HepG2 (cell line): ENCODE data around the gene TEX14. TPM values are rescaled to one million over a fixed set of nuclear protein-coding genes. Genes with fewer than 3 reads are reported as not detected.

ENCODE experiments used
- AHR ChIP-seq: IDR thresholded peaks from 2 replicates; pipeline ENCODE4 v1.6.1; 2018; ENCODE audit warnings: missing genetic modification reagents, missing compliant biosample characterization
- CHCHD3 ChIP-seq: sonication (generic); formaldehyde crosslinking; IDR thresholded peaks from 2 replicates; pipeline ENCODE4 v1.8.0; 2022; ENCODE audit warnings: mild to moderate bottlenecking, missing genetic modification reagents, moderate library complexity
- HNRNPLL ChIP-seq: fragments of 200-400 bp; formaldehyde crosslinking; IDR thresholded peaks from 2 replicates; pipeline ENCODE4 v1.6.1; 2017; ENCODE audit warnings: mild to moderate bottlenecking, low read depth, low read length; ENCODE audit not compliant: poor library complexity, severe bottlenecking
- MBNL3 ChIP-seq: fragments of 250-450 bp; sonication (Bioruptor Pico); conservative IDR thresholded peaks from 2 replicates; pipeline ENCODE4 v1.8.0; 2022; ENCODE audit warnings: mild to moderate bottlenecking, inconsistent platforms
- MTF2 ChIP-seq: sonication (generic); formaldehyde crosslinking; IDR thresholded peaks from 2 replicates; pipeline ENCODE4 v1.5.0; 2020; ENCODE audit warnings: missing genetic modification reagents, borderline replicate concordance
- NFIC ChIP-seq: IDR thresholded peaks from 2 replicates; pipeline ENCODE4 v1.6.1; 2012; ENCODE audit warnings: mild to moderate bottlenecking, low read length, inconsistent platforms
- NR2F2 ChIP-seq: IDR thresholded peaks from 2 replicates; pipeline ENCODE4 v1.6.1; 2012; ENCODE audit warnings: low read depth, inconsistent platforms, borderline replicate concordance
- REL ChIP-seq: sonication (generic); formaldehyde crosslinking; conservative IDR thresholded peaks from 2 replicates; pipeline ENCODE4 v1.8.0; 2022; ENCODE audit warnings: mild to moderate bottlenecking, missing genetic modification reagents, moderate library complexity
- SOX5 ChIP-seq: IDR thresholded peaks from 2 replicates; pipeline ENCODE4 v1.6.1; 2016; ENCODE audit warnings: borderline replicate concordance
- TBP ChIP-seq: sonication (generic); formaldehyde crosslinking; IDR thresholded peaks from 2 replicates; pipeline ENCODE4 v1.5.0; 2020; ENCODE audit warnings: missing genetic modification reagents
- ZNF3 ChIP-seq: IDR thresholded peaks from 2 replicates; pipeline ENCODE4 v1.7.0; 2017; ENCODE audit warnings: inconsistent platforms
- ZNF543 ChIP-seq: sonication (generic); formaldehyde crosslinking; IDR thresholded peaks from 2 replicates; pipeline ENCODE4 v1.4.0; 2020; ENCODE audit warnings: mild to moderate bottlenecking, missing genetic modification reagents
- ZNF577 ChIP-seq: sonication (generic); formaldehyde crosslinking; IDR thresholded peaks from 2 replicates; pipeline ENCODE4 v1.4.0; 2020; ENCODE audit warnings: mild to moderate bottlenecking, low read depth, missing genetic modification reagents, borderline replicate concordance
- ZNF615 ChIP-seq: sonication (generic); formaldehyde crosslinking; IDR thresholded peaks from 2 replicates; pipeline ENCODE4 v1.5.0; 2020; ENCODE audit warnings: mild to moderate bottlenecking, missing genetic modification reagents, borderline replicate concordance
- ZNF782 ChIP-seq: sonication (generic); formaldehyde crosslinking; IDR thresholded peaks from 2 replicates; pipeline ENCODE4 v1.4.0; 2020; ENCODE audit warnings: missing genetic modification reagents, mild to moderate bottlenecking, borderline replicate concordance
- ZSCAN25 ChIP-seq: sonication (generic); formaldehyde crosslinking; IDR thresholded peaks from 2 replicates; pipeline ENCODE4 v1.8.0; 2022; ENCODE audit warnings: mild to moderate bottlenecking, missing genetic modification reagents
- polyA plus RNA-seq, 8 experiments: library from polyadenylated mRNA; depleted of rRNA in 3 of 8; stranded (reverse) in 7 of 8; unstranded in 1 of 8; fragments of >200 nt; fragmentation: Illumina TruSeq in 4 of 8; extraction: Trizol in 4 of 8; gene quantifications; 2 replicates each; pipeline versions ENCODE4 v1.2.1 to v1.2.3, GENCODE V29; 2011 to 2016; ENCODE audit warnings: low read depth in 4 of 8, missing spikeins in 1 of 8, mixed read lengths in 1 of 8; ENCODE audit not compliant: insufficient read depth in 1 of 8
- total RNA-seq, 5 experiments: library from RNA; depleted of rRNA; stranded (reverse); fragments of >200 nt; fragmentation: Illumina TruSeq; extraction: Trizol; gene quantifications; 2 replicates each; pipeline ENCODE4 v1.2.3, GENCODE V29; 2016; ENCODE audit warnings: low read depth in 1 of 5
- TF ChIP-seq, protein P1 (sequence below): sonication (generic); formaldehyde crosslinking; IDR thresholded peaks from 2 replicates; pipeline ENCODE4 v1.8.1; 2022; ENCODE audit warnings: mild to moderate bottlenecking, missing genetic modification reagents
- TF ChIP-seq, protein P2 (sequence below): sonication (generic); formaldehyde crosslinking; IDR thresholded peaks from 2 replicates; pipeline ENCODE4 v1.4.0; 2020; ENCODE audit warnings: missing genetic modification reagents
- TF ChIP-seq, protein P3 (sequence below): sonication (generic); formaldehyde crosslinking; IDR thresholded peaks from 2 replicates; pipeline ENCODE4 v1.5.1; 2020; ENCODE audit warnings: mild to moderate bottlenecking, missing genetic modification reagents, borderline replicate concordance
- TF ChIP-seq, protein P4 (sequence below): sonication (generic); formaldehyde crosslinking; IDR thresholded peaks from 2 replicates; pipeline ENCODE4 v1.8.0; 2022; ENCODE audit warnings: mild to moderate bottlenecking, missing genetic modification reagents, moderate library complexity
- TF ChIP-seq, protein P5 (sequence below): sonication (generic); formaldehyde crosslinking; IDR thresholded peaks from 2 replicates; pipeline ENCODE4 v1.5.1; 2020; ENCODE audit warnings: missing genetic modification reagents, mild to moderate bottlenecking, borderline replicate concordance

Gene TEX14
- total and polyA plus RNA-seq, 2 of the 13 experiments (the other 11 are each of a cell fraction or from before 2014, with no cell fraction given) = 0.04 to 0.07 TPM

DNA sequence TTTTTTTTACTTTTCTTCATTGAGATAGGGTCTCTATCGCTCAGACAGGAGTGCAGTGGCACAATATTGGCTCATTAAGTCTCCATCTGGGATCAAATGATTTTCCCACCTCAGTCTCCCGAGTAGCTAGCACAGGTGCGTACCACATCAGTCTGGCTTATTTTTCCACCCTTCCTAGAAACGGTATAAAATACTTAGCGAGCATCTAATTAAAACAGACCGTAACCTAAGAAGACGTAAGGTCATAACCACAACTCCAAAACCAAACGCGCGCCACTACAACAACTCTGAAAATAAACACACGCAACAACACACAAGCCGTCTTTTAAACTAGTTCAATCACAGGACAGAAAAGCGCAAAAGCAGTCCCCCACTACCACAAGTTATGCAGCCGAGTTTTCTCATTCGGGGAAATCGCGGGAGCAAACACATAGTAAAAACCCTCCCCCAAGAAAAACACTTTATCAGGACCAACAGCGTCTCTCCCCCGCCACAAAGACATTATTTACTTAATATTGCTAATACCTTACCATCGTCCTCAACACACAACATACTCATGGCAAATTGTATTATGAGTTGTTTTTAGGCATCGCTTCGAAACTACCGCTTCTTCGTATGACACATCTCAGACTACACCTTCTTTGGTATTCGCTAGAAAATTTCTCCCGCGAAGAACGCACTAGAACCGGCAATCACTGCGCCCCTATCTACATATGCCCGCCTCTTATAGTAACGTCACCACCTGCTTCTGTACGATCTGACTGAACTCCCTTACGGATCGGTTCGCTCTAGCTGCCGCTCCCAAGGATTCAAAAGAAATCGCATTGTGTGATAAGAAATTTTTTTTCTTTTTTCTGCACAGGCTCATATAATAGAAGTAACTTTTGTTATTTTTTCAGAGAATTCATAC, 32.8 kb downstream of the TEX14 start (continued):
- TF ChIP-seq NFIC = peak; percentile 96
- TF ChIP-seq HNRNPLL = no peak
- TF ChIP-seq, protein P1, sequence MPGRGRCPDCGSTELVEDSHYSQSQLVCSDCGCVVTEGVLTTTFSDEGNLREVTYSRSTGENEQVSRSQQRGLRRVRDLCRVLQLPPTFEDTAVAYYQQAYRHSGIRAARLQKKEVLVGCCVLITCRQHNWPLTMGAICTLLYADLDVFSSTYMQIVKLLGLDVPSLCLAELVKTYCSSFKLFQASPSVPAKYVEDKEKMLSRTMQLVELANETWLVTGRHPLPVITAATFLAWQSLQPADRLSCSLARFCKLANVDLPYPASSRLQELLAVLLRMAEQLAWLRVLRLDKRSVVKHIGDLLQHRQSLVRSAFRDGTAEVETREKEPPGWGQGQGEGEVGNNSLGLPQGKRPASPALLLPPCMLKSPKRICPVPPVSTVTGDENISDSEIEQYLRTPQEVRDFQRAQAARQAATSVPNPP = peak; percentile 74; the same call in 1 of the 2 replicates
- TF ChIP-seq, protein P2, sequence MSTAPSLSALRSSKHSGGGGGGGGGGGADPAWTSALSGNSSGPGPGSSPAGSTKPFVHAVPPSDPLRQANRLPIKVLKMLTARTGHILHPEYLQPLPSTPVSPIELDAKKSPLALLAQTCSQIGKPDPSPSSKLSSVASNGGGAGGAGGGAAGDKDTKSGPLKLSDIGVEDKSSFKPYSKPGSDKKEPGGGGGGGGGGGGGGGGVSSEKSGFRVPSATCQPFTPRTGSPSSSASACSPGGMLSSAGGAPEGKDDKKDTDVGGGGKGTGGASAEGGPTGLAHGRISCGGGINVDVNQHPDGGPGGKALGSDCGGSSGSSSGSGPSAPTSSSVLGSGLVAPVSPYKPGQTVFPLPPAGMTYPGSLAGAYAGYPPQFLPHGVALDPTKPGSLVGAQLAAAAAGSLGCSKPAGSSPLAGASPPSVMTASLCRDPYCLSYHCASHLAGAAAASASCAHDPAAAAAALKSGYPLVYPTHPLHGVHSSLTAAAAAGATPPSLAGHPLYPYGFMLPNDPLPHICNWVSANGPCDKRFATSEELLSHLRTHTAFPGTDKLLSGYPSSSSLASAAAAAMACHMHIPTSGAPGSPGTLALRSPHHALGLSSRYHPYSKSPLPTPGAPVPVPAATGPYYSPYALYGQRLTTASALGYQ (CRISPR knock-in tag) = peak; percentile 77
- TF ChIP-seq, protein P3, sequence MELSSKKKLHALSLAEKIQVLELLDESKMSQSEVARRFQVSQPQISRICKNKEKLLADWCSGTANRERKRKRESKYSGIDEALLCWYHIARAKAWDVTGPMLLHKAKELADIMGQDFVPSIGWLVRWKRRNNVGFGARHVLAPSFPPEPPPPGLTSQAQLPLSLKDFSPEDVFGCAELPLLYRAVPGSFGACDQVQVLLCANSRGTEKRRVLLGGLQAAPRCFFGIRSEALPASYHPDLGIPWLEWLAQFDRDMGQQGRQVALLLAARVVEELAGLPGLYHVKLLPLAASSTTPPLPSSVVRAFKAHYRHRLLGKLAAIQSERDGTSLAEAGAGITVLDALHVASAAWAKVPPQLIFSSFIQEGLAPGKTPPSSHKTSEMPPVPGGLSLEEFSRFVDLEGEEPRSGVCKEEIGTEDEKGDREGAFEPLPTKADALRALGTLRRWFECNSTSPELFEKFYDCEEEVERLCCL (CRISPR knock-in tag) = 0 out of 2 replicates have a peak, but pooled peaks have one; percentile 51
- 0 out of 2 replicates have a peak, but pooled peaks have one; percentile 51 for TF ChIP-seq REL (CRISPR knock-in tag)
- TF ChIP-seq, protein P4, sequence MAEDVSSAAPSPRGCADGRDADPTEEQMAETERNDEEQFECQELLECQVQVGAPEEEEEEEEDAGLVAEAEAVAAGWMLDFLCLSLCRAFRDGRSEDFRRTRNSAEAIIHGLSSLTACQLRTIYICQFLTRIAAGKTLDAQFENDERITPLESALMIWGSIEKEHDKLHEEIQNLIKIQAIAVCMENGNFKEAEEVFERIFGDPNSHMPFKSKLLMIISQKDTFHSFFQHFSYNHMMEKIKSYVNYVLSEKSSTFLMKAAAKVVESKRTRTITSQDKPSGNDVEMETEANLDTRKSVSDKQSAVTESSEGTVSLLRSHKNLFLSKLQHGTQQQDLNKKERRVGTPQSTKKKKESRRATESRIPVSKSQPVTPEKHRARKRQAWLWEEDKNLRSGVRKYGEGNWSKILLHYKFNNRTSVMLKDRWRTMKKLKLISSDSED (CRISPR knock-in tag) = 0 out of 2 replicates have a peak, but pooled peaks have one; percentile 43
- TF ChIP-seq ZSCAN25 (CRISPR knock-in tag) = no peak
- no peak for TF ChIP-seq ZNF543
- TF ChIP-seq AHR (CRISPR knock-in tag) = peak; percentile 31; the same call in 1 of the 2 replicates
- TF ChIP-seq, protein P5, sequence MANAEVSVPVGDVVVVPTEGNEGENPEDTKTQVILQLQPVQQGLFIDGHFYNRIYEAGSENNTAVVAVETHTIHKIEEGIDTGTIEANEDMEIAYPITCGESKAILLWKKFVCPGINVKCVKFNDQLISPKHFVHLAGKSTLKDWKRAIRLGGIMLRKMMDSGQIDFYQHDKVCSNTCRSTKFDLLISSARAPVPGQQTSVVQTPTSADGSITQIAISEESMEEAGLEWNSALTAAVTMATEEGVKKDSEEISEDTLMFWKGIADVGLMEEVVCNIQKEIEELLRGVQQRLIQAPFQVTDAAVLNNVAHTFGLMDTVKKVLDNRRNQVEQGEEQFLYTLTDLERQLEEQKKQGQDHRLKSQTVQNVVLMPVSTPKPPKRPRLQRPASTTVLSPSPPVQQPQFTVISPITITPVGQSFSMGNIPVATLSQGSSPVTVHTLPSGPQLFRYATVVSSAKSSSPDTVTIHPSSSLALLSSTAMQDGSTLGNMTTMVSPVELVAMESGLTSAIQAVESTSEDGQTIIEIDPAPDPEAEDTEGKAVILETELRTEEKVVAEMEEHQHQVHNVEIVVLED (CRISPR knock-in tag) = peak; percentile 34
- TF ChIP-seq ZNF3 (CRISPR knock-in tag) = peak; percentile 76; the same call in 1 of the 2 replicates
- peak; percentile 75; the same call in 1 of the 2 replicates for TF ChIP-seq MTF2 (CRISPR knock-in tag)
- TF ChIP-seq ZNF782 (CRISPR knock-in tag) = no peak
- no peak for TF ChIP-seq ZNF577 (CRISPR knock-in tag)
- TF ChIP-seq TBP (CRISPR knock-in tag) = no peak
- TF ChIP-seq MBNL3 (CRISPR knock-in tag) = 0 out of 2 replicates have a peak, but pooled peaks have one; percentile 76
- TF ChIP-seq SOX5 (CRISPR knock-in tag) = peak; percentile 55
- no peak for TF ChIP-seq CHCHD3 (CRISPR knock-in tag)
- peak; percentile 79 for TF ChIP-seq NR2F2
- TF ChIP-seq ZNF615 (CRISPR knock-in tag) = peak; percentile 96; the same call in 1 of the 2 replicates
